ENCODE data around the gene CCRL2. TPM values are rescaled to one million over a fixed set of nuclear protein-coding genes. Genes with fewer than 3 reads are reported as not detected.

The CCRL2 gene
- total and polyA plus RNA-seq, 5 experiments from 2014 or later: 1.1 to 2.8 (median 1.3) TPM; not detected in 1

DNA sequence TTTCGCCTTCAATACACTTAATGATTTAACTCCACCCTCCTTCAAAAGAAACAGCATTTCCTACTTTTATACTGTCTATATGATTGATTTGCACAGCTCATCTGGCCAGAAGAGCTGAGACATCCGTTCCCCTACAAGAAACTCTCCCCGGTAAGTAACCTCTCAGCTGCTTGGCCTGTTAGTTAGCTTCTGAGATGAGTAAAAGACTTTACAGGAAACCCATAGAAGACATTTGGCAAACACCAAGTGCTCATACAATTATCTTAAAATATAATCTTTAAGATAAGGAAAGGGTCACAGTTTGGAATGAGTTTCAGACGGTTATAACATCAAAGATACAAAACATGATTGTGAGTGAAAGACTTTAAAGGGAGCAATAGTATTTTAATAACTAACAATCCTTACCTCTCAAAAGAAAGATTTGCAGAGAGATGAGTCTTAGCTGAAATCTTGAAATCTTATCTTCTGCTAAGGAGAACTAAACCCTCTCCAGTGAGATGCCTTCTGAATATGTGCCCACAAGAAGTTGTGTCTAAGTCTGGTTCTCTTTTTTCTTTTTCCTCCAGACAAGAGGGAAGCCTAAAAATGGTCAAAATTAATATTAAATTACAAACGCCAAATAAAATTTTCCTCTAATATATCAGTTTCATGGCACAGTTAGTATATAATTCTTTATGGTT lies 36.1 kb upstream of the CCRL2 start, which contains the start of gene CCR5:
Gene CCR5, plus strand, starts transcription at position 108 of the 680 bp plus-strand sequence. CDS start 1,957 bp downstream, outside the sequence.
- peaks cover 0 to 7% (median 3%) of the 10 kb centered on the region in 5 donors for H3K27me3 Mint-ChIP-seq
- peak in 1 of 2 donors; percentile 70 for ATAC-seq
- H3K9me3 Mint-ChIP-seq: no peaks in the 10 kb centered on the region
- peak in 3 of 10 donors; percentile 21 to 38 (median 26) for DNase-seq
- POLR2A ChIA-PET: no interaction called here
- H3K4me3 Mint-ChIP-seq: peak within 1 kb of the TSS in 7 of 10 donors; percentile 0 to 70 (median 30)
- peak within 1 kb of the TSS in 8 of 10 donors; percentile 20 to 85 (median 58) for H3K27ac Mint-ChIP-seq
- peaks cover 12 to 66% (median 40%) of the 10 kb centered on the region in 4 donors for H3K4me1 Mint-ChIP-seq
- no peaks in the 10 kb centered on the region for H3K36me3 Mint-ChIP-seq

DNA sequence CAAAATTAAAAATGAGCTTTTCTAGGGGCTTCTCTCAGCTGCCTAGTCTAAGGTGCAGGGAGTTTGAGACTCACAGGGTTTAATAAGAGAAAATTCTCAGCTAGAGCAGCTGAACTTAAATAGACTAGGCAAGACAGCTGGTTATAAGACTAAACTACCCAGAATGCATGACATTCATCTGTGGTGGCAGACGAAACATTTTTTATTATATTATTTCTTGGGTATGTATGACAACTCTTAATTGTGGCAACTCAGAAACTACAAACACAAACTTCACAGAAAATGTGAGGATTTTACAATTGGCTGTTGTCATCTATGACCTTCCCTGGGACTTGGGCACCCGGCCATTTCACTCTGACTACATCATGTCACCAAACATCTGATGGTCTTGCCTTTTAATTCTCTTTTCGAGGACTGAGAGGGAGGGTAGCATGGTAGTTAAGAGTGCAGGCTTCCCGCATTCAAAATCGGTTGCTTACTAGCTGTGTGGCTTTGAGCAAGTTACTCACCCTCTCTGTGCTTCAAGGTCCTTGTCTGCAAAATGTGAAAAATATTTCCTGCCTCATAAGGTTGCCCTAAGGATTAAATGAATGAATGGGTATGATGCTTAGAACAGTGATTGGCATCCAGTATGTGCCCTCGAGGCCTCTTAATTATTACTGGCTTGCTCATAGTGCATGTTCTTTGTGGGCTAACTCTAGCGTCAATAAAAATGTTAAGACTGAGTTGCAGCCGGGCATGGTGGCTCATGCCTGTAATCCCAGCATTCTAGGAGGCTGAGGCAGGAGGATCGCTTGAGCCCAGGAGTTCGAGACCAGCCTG lies 35.3 kb upstream of the CCRL2 start:
- Mint-ChIP-seq H3K9me3 (no peaks in the 10 kb centered on the region), H3K36me3 (no peaks in the 10 kb centered on the region), H3K27ac (peak overlapping the region in 3 of 10 donors; percentile 48 to 78 (median 75)), H3K27me3 (peaks cover 0 to 7% (median 3%) of the 10 kb centered on the region in 5 donors), H3K4me3 (peak overlapping the region in 3 of 10 donors; percentile 38 to 70 (median 57)), H3K4me1 (peaks cover 12 to 67% (median 40%) of the 10 kb centered on the region in 4 donors)
- DNase-seq: no peak
- POLR2A ChIA-PET: interaction anchor here (1.0 kb wide), 1 partner anchor 95 kb away, joined by 3 read pairs; no protein-coding TSS in a partner anchor
- no peak for ATAC-seq

DNA sequence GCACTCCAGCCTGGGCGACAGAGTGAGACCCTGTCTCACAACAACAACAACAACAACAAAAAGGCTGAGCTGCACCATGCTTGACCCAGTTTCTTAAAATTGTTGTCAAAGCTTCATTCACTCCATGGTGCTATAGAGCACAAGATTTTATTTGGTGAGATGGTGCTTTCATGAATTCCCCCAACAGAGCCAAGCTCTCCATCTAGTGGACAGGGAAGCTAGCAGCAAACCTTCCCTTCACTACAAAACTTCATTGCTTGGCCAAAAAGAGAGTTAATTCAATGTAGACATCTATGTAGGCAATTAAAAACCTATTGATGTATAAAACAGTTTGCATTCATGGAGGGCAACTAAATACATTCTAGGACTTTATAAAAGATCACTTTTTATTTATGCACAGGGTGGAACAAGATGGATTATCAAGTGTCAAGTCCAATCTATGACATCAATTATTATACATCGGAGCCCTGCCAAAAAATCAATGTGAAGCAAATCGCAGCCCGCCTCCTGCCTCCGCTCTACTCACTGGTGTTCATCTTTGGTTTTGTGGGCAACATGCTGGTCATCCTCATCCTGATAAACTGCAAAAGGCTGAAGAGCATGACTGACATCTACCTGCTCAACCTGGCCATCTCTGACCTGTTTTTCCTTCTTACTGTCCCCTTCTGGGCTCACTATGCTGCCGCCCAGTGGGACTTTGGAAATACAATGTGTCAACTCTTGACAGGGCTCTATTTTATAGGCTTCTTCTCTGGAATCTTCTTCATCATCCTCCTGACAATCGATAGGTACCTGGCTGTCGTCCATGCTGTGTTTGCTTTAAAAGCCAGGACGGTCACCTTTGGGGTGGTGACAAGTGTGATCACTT lies 34.3 kb upstream of the CCRL2 start:
- Mint-ChIP-seq H3K27ac (peak overlapping the region in 4 of 10 donors; percentile 3 to 83 (median 47)), H3K4me3 (peak overlapping the region in 4 of 10 donors; percentile 22 to 70 (median 48)), H3K36me3 (no peaks in the 10 kb centered on the region), H3K4me1 (peaks cover 12 to 68% (median 41%) of the 10 kb centered on the region in 4 donors), H3K27me3 (peaks cover 0 to 7% (median 3%) of the 10 kb centered on the region in 5 donors), H3K9me3 (no peaks in the 10 kb centered on the region)
- POLR2A ChIA-PET: interaction anchor here (1.0 kb wide), 1 partner anchor 96 kb away, joined by 3 read pairs; no protein-coding TSS in a partner anchor
- ATAC-seq (no peak), DNase-seq (peak in 2 of 10 donors; percentile 20 to 27)

DNA sequence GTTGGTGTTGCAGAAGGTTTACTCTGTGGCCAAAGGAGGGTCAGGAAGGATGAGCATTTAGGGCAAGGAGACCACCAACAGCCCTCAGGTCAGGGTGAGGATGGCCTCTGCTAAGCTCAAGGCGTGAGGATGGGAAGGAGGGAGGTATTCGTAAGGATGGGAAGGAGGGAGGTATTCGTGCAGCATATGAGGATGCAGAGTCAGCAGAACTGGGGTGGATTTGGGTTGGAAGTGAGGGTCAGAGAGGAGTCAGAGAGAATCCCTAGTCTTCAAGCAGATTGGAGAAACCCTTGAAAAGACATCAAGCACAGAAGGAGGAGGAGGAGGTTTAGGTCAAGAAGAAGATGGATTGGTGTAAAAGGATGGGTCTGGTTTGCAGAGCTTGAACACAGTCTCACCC lies 32.3 kb upstream of the CCRL2 start:
- H3K4me3 Mint-ChIP-seq: peak overlapping the region in 2 of 10 donors; percentile 13 to 75
- peaks cover 0 to 7% (median 3%) of the 10 kb centered on the region in 5 donors for H3K27me3 Mint-ChIP-seq
- peaks cover 12 to 52% (median 35%) of the 10 kb centered on the region in 4 donors for H3K4me1 Mint-ChIP-seq
- POLR2A ChIA-PET: no interaction called here
- no peaks in the 10 kb centered on the region for H3K9me3 Mint-ChIP-seq
- H3K27ac Mint-ChIP-seq: peak overlapping the region in 4 of 10 donors; percentile 12 to 88 (median 68)
- no peaks in the 10 kb centered on the region for H3K36me3 Mint-ChIP-seq
- no peak for DNase-seq
- ATAC-seq: no peak

DNA sequence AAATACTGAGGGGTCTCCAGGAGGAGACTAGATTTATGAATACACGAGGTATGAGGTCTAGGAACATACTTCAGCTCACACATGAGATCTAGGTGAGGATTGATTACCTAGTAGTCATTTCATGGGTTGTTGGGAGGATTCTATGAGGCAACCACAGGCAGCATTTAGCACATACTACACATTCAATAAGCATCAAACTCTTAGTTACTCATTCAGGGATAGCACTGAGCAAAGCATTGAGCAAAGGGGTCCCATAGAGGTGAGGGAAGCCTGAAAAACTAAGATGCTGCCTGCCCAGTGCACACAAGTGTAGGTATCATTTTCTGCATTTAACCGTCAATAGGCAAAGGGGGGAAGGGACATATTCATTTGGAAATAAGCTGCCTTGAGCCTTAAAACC lies 31.8 kb upstream of the CCRL2 start:
- H3K4me3 Mint-ChIP-seq: peak overlapping the region in 2 of 10 donors; percentile 43 to 75
- H3K27me3 Mint-ChIP-seq: peaks cover 0 to 7% (median 3%) of the 10 kb centered on the region in 5 donors
- no peaks in the 10 kb centered on the region for H3K9me3 Mint-ChIP-seq
- DNase-seq (no peak), ATAC-seq (no peak)
- peak overlapping the region in 3 of 10 donors; percentile 64 to 78 (median 70) for H3K27ac Mint-ChIP-seq
- POLR2A ChIA-PET: no interaction called here
- H3K4me1 Mint-ChIP-seq: peaks cover 9 to 50% (median 31%) of the 10 kb centered on the region in 4 donors
- H3K36me3 Mint-ChIP-seq: no peaks in the 10 kb centered on the region

DNA sequence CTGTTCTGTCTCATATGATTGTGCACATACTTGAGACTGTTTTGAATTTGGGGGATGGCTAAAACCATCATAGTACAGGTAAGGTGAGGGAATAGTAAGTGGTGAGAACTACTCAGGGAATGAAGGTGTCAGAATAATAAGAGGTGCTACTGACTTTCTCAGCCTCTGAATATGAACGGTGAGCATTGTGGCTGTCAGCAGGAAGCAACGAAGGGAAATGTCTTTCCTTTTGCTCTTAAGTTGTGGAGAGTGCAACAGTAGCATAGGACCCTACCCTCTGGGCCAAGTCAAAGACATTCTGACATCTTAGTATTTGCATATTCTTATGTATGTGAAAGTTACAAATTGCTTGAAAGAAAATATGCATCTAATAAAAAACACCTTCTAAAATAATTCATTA lies 31.2 kb upstream of the CCRL2 start:
- Mint-ChIP-seq H3K9me3 (no peaks in the 10 kb centered on the region), H3K36me3 (no peaks in the 10 kb centered on the region), H3K4me1 (peaks cover 6 to 51% (median 31%) of the 10 kb centered on the region in 4 donors), H3K27ac (peak overlapping the region in 3 of 10 donors; percentile 40 to 71 (median 64)), H3K4me3 (peak overlapping the region in 5 of 10 donors; percentile 2 to 75 (median 4)), H3K27me3 (peaks cover 0 to 7% (median 3%) of the 10 kb centered on the region in 5 donors)
- DNase-seq (peak in 2 of 10 donors; percentile 19 to 21), ATAC-seq (peak in 1 of 2 donors; percentile 32)
- POLR2A ChIA-PET: no interaction called here

DNA sequence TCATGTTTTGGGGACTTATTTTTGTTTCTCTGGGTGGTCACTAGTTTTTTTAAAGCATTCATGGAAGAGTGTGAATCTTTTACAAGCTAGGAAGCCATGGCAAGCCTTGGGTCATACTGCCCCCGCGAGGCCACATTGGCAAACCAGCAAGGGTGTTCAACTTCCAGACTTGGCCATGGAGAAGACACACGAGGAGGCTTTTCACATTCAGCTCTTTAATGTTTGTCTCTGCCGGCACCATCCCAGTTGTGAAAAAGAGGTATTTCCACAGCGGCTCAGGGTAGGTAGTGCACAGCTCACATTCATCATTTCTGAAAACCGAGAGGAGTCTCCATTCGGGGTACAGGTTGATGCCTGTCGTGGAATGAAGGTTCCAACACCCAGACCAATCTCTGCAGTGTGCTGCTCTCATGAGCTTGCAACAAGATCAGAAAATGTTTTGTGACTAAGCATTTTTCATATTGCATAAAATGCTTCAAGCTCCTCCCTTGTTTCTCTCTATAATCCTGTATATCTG lies 28.6 kb upstream of the CCRL2 start:
- H3K4me3 Mint-ChIP-seq: no peak overlapping the region
- DNase-seq: peak; percentile 10 to 78 (median 49)
- peak in 1 of 2 donors; percentile 48 for ATAC-seq
- H3K4me1 Mint-ChIP-seq: peaks cover 5 to 46% (median 37%) of the 10 kb centered on the region in 4 donors
- POLR2A ChIA-PET: interaction anchor here (0.7 kb wide), 3 partner anchors 18 to 471 kb away, joined by 3 to 4 read pairs (median 3); no protein-coding TSS in a partner anchor
- no peaks in the 10 kb centered on the region for H3K36me3 Mint-ChIP-seq
- peak overlapping the region in 1 of 10 donors; percentile 52 for H3K27ac Mint-ChIP-seq
- peaks cover 0 to 4% (median 3%) of the 10 kb centered on the region in 5 donors for H3K27me3 Mint-ChIP-seq
- H3K9me3 Mint-ChIP-seq: no peaks in the 10 kb centered on the region

DNA sequence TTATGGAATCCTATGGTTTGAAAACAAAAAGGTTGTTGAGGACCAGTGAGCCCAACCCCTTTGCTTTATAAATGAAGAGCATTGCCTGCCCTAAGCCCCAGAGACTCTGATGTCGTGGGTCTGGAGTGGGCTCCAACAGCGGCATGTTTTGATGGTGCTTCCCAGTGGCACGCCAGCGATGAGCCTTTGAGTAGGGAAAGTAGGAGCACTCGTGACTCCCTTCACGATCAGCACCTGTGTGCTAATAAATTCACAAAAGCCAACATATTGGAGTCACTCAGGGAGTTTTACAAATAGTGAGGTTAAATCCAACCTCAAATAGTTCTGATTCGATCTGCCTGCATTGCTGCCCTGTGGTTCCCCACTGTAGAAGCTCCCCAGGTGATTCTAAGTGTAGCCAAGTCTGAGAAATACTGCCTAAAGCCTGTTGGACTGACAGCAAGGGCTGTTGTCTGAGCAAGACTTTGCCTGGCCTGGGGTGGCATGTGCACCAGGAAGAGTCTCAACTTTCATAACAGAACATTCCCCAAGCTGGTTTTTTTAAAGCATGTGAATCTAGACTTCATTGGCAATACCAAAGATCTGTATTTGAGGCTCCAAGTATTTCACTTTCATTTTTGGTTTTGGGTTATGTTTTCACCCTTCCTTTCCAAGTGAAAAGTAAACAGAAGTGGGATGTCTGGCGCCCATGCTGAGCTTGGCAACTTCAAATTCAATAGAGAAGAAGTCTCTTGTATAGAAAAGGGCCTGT lies 26.4 kb upstream of the CCRL2 start:
- DNase-seq (no peak), ATAC-seq (no peak)
- Mint-ChIP-seq H3K9me3 (no peaks in the 10 kb centered on the region), H3K27ac (peak overlapping the region in 3 of 10 donors; percentile 67 to 76 (median 73)), H3K4me1 (peaks cover 7 to 47% (median 31%) of the 10 kb centered on the region in 4 donors), H3K36me3 (no peaks in the 10 kb centered on the region), H3K27me3 (peaks cover 0 to 9% (median 6%) of the 10 kb centered on the region in 5 donors), H3K4me3 (peak overlapping the region in 2 of 10 donors; percentile 11 to 40)
- POLR2A ChIA-PET: no interaction called here

DNA sequence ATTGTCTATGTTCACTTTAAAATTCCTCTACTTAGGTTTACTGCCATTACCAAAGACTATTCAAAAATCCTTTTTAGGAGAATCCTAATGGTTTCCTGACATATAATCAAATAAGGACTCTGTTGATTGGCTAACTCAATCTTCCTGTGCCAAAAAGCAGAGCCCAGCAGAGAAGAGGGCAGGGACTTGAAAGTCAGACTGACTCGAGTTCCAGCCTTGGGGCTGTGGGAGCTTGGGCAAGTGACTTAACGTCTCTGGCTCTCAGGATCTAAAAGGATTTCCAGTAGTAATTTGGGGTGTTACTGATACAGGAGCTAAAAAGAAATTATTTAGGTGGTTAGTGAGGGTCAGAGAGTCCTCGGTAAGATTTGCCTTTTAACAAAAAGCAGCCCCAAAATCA lies 25.4 kb upstream of the CCRL2 start:
- DNase-seq: no peak
- ATAC-seq: no peak
- POLR2A ChIA-PET: no interaction called here
- Mint-ChIP-seq H3K4me1 (peaks cover 7 to 45% (median 27%) of the 10 kb centered on the region in 4 donors), H3K27ac (no peak overlapping the region), H3K9me3 (no peaks in the 10 kb centered on the region), H3K4me3 (no peak overlapping the region), H3K36me3 (no peaks in the 10 kb centered on the region), H3K27me3 (peaks cover 0 to 9% (median 6%) of the 10 kb centered on the region in 5 donors)

DNA sequence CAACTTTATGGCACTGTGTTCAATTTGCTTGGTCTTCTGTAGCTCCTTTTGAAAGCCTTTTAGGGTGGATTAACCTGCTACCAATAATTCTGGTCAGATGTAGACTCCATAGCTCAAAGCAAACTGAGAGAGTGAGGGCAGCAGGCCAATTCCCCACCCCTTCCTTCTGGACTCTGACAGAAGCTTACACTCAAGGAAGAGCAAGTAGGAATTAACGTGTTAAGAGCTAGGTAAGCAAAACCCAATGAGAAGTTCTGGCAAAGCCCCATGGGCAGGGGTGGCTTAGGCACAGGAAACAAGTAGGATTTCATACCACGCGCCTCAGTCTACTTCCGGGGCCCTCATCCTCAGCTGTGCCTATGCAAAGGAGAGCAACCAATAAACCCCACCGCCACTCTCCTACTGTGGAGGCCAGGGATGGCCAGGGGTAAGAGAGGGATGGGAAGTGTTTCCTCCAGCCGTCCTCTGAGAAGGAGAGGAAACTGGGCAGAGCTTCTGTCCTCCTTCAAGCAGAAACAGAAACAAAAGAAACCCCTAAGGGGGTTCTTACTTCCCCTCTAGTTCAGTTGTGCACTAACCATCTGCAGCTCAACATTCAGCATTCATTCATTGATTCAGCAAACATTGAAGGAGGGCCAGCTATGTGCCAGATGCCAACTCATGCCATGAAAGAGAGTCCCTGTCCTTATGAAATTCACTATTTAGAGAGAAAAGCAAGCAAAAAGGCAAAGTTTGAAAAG lies 23.7 kb upstream of the CCRL2 start:
- DNase-seq (no peak), ATAC-seq (no peak)
- POLR2A ChIA-PET: interaction anchor here (0.5 to 0.6 kb wide), 2 partner anchors 163 to 464 kb away, joined by 3 to 4 read pairs; no protein-coding TSS in a partner anchor
- no peaks in the 10 kb centered on the region for H3K36me3 Mint-ChIP-seq
- H3K9me3 Mint-ChIP-seq: no peaks in the 10 kb centered on the region
- peak overlapping the region in 2 of 10 donors; percentile 17 to 75 for H3K27ac Mint-ChIP-seq
- H3K27me3 Mint-ChIP-seq: peaks cover 0 to 9% (median 6%) of the 10 kb centered on the region in 5 donors
- peak overlapping the region in 2 of 10 donors; percentile 24 to 50 for H3K4me3 Mint-ChIP-seq
- H3K4me1 Mint-ChIP-seq: peaks cover 7 to 41% (median 23%) of the 10 kb centered on the region in 4 donors
